NT2/D1 (cell line): ENCODE measurements around the gene CEP104.

Experiments used
- DNase-seq: peaks from one replicate; pipeline ENCODE4 v3.0.0-alpha.2; 2011; ENCODE audit warnings: low read depth, low spot score
- H3K27me3 ChIP-seq: 2 replicates; pipeline ENCODE4 v1.6.0; 2011; ENCODE audit warnings: mild to moderate bottlenecking; ENCODE audit not compliant: insufficient read length, insufficient read depth
- H3K36me3 ChIP-seq: 2 replicates; pipeline ENCODE4 v1.6.1; 2011; ENCODE audit warnings: mild to moderate bottlenecking, low read length, mixed read lengths; ENCODE audit not compliant: insufficient read depth, insufficient read length
- H3K4me1 ChIP-seq: 2 replicates; pipeline ENCODE4 v1.5.1; 2011; ENCODE audit not compliant: insufficient read depth, insufficient read length
- H3K4me3 ChIP-seq: 2 replicates; pipeline ENCODE4 v1.5.1; 2011; ENCODE audit warnings: low read depth; ENCODE audit not compliant: insufficient read length
- H3K9ac ChIP-seq: 2 replicates; pipeline ENCODE4 v1.6.0; 2011; ENCODE audit warnings: low read depth; ENCODE audit not compliant: insufficient read length
- H3K9me3 ChIP-seq: 2 replicates; pipeline ENCODE4 v1.5.1; 2011; ENCODE audit warnings: mild to moderate bottlenecking, low read length; ENCODE audit not compliant: insufficient read depth
- SUZ12 ChIP-seq: IDR thresholded peaks from 2 replicates; pipeline ENCODE4 v1.6.1; 2011; ENCODE audit not compliant: insufficient read length, insufficient read depth; ENCODE audit errors: extremely low read depth
- YY1 ChIP-seq: IDR thresholded peaks from 2 replicates; pipeline ENCODE4 v1.6.1; 2011; ENCODE audit not compliant: insufficient read length, insufficient read depth
- ZNF274 ChIP-seq: IDR thresholded peaks from 2 replicates; pipeline ENCODE4 v1.6.1; 2011; ENCODE audit warnings: mild to moderate bottlenecking, low read depth, low read length

The CEP104 gene

DNA sequence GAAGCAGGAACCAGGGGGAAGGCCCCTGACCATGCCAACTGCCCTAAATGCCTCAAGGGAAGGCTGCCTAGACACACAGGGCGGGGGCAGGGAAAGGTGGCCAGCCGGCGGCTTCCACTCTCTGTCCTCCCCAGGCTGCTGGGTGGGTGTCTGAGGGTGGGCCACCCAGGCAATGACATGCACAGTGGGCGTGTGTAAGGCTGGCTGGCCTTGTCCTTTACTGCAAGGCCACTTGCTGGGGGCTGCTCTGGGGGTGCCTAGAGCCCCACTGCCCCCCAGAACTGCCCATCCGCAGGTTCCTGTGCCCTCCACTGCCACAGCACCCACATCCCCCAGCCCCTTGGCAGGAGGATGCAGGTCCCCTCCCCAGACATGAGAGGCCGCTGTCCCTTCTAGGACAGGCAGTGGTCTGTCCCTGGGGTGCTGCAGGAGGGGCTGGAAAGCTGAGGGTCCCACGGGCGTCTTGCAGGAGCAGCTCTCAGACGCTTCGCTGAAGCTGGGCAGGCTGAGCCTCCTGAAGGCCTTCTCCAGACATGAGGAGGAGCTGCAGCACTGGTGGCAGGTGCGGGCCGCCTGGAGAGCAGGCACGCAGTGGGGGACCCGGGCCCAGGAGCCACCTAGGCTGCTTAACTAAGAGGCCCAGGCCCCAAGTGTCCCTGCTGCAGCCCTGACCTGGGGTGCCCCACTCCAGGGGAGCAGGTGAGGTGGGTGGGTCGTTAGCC is 94.7 kb downstream of the CEP104 start:
- no peak for DNase-seq
- Histone ChIP-seq H3K9me3 (no peaks in the 10 kb centered on the region), H3K4me3 (no peak overlapping the region), H3K4me1 (no peaks in the 10 kb centered on the region), H3K27me3 (no peaks in the 10 kb centered on the region), H3K9ac (no peak overlapping the region), H3K36me3 (no peaks in the 10 kb centered on the region)
- TF ChIP-seq ZNF274 (no peak), SUZ12 (no peak), YY1 (no peak)
